AG20443 (cell line): Measurements from ENCODE around the gene FNTB.
A peak's percentile ranks its signal among the peaks of the same experiment; 100 is the strongest.

ENCODE experiments used
- DNase-seq: peaks from one replicate; pipeline ENCODE4 v3.0.0; 2012; ENCODE audit warnings: low spot score, mixed read lengths

The FNTB gene

GRCh38 chr14:64953310-64953654 is 33.4 kb upstream of the FNTB start:
- DNase-seq = no peak

DNA sequence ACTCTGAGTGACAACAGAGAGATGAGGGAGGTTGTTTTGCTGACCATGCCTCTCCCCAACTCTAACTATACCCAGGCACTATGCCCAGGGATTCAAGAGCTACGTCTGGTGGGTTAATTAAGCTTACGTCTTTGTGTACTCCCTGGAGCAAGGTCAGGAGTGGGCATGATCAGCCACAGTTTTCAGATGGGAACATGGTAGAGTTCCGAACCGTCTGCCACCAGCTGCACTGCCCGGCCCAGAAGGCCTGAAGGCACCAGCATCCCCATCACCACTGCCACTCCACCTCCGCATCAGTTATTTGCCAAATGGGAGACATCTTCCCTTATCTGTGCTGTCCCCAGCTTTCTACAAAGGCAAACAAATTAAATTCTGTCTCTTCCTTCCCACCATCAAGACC is 33.0 kb upstream of the FNTB start:
- no peak for DNase-seq

DNA sequence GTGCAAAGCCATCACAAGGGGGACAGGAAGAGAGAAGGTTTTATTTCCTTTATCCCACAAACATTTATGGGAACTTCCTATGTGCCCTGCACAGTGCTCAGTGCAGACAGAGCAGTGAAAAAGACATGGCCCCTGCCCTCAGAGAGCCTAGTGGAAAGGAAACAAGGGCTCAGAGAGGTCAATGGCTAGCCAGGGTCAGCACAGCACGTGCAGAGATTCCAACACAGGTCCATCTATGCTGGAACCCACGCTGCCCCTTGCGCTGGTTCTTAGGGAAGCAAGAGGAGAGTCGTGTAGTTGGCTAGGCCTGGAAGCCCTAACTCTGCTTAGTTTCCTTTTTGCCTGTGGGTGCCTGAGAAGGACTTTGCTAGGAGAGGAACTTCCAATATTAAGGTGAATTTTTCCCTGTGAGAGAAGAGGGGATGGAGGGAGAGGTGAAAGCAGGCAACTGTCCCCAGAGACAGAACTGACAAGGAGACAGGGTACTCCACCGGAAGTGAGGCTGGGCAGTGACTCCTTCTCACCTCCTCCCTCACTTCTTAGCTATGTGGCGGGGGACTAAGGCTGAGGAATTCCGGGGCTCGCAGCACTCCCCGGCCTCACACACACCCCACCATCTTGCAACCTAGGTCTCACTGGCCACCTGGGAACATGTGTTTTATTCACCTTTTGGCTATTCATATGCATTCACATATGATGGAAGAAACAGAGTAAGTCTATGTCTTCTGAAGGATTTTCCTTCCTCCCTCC is 32.0 kb upstream of the FNTB start:
- DNase-seq = no peak

DNA sequence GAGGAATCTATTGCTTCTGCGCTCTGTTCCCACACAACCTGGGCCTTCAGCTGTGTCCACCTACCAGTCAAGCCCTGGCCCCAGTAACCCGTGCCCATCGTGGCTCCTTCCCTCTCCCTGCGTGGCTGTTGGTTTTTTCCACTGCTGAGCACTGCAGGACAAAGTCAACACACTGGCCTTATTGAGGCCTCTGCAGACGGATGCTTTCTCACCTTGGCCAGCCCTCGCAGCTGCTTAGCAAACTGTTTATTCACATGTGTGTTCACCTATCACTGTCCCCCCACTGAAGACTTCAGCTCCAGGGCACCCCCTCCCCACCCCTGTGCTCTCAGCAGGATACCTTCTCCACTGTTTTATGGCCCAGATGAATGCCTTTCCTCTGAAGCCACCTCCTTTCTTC is 31.4 kb upstream of the FNTB start:
- no peak for DNase-seq

DNA sequence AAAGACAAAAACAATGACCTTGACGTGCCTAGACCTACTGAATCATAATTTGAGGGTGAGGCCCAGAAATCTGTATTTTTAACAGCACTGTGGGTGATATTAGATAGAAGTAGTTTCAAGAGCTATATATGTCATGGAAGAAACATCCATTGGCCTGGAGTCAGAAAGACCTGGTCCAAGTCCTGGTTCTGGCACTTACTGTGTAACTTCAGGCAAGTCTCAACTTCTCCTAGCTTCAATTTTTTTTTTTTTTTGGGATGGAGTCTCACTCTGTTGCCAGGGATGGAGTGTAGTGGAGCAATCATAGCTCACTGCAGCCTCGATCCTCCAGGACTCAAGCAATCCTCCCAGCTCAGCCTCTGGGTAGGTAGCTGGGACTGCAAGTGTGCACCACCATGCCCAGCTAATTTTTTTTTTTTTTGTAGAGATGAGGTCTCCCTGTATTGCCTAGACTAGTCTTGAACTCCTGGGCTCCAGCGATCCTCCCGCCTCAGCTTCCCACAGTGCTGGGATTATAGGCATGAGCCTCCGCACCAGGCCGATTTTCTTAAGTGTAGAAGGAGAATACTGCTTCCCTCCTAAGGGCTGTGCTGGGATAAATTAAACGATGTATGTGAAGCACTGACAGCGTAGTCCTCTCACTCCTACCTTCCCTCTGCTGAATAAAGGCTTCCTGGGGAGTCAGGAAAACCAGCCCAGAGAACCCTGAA is 29.8 kb upstream of the FNTB start:
- no peak for DNase-seq

DNA sequence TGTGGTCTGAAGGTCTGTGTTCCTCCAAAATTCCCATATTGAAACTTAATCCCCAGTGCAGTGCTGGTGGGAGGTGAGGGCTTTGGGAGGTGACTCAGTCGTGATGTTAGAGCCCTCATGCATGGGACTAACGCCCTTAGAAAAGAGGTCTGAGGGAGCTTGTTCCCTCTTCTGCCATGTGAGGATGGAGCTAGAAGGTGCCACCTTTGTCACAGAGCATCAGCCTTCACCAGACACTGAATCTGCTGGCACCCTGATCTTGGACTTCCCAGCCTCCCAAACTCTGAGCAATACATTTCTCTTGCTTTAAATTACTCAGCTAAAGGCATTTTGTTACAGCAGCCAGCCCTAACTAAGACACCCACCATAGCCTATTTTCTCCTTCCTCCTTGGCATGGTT is 28.5 kb upstream of the FNTB start:
- DNase-seq = no peak

DNA sequence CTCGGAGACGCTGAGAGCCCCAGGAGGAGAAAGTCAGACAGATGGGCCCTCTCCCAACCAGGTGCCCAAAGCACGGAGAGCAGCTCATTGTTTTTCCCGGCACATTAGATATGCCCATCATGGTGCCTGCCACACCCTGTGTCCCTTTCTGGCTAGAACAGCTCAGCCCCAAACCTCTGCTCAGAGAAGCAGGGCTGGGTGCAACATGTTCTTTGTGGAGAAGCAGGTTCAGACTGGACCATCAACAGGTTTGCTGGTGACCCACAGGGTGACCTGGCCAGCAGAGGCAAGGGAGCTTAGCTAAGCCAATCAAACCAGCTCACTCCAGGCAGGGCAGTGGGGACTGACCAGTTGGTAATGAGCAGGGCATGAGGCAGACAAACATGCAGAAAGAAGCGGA is 28.0 kb upstream of the FNTB start:
- DNase-seq = no peak

DNA sequence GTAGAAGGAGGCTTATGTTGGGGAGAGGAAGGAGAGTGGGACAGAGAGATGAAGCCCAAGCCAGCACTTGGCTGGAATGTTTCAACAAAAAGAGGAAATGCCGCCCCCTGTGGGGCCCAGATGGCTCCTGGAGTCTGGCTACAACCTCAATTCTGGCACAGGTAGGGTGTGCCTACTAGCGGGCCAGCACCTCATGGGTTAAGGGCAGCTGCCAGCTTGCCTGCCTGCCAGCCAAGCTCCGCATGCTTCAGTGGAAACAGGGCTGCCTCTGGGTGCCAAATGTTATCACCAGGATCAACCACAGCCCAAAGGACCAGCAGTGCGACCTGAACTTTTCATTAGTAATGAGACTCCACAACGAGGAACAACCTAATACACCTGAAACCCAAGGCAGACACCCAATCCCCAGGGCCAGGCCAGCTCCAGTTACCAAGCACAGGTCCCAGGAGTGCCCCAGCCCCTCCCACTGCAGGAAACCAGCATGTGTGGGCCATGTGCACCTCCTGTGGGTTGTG is 25.9 kb upstream of the FNTB start:
- DNase-seq = no peak

- DNase-seq = no peak
Measured at GRCh38 chr14:64963611-64964010, 23.1 kb upstream of the FNTB start.

GRCh38 chr14:64965356-64966000 is 21.2 kb upstream of the FNTB start:
- DNase-seq = no peak

DNA sequence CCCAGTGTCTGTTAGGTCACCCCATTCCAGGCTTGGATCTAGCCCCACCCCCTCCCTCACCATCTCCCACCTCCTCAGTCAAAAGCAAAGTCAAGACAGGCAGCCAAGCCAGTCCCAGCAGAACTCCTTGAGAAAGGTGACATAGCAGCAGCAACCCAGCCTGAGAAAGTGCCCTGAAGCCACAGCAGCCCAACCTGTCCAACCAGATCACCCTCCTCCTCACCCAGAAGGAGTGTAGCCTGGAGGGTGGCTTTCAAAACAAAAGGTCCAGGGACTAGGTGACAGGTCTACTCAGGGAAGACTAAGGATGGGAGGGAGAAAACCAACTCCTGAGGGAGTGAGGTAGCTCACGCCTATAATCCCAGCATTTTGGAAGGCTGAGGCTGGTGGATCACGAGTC is 19.7 kb upstream of the FNTB start:
- DNase-seq = no peak

DNA sequence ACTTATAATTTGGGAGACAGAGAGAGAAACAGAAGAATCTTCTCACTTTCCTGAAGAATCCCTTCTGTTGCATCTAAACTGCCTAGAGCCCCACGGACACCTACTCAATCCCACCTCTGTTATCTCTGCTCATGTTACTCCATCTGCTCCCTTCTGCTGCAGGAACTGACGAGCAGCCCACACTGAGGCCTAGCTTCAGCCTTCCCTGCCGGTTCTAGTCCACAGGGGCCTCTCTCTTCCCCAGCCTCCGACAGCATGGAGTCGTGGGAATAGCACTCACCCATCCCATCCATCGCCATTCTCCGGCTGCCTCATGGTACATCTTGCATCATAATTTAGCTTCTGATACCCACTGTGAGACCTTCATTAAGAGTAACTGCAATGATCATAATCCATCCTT is 18.5 kb upstream of the FNTB start:
- DNase-seq = no peak

GRCh38 chr14:64968651-64969050 is 18.0 kb upstream of the FNTB start:
- no peak for DNase-seq

- DNase-seq = no peak
Measured at GRCh38 chr14:64970041-64970440, 16.7 kb upstream of the FNTB start.

- no peak for DNase-seq
Measured at GRCh38 chr14:64970776-64971477, 15.8 kb upstream of the FNTB start.

GRCh38 chr14:64971491-64971942 is 15.2 kb upstream of the FNTB start:
- no peak for DNase-seq

DNA sequence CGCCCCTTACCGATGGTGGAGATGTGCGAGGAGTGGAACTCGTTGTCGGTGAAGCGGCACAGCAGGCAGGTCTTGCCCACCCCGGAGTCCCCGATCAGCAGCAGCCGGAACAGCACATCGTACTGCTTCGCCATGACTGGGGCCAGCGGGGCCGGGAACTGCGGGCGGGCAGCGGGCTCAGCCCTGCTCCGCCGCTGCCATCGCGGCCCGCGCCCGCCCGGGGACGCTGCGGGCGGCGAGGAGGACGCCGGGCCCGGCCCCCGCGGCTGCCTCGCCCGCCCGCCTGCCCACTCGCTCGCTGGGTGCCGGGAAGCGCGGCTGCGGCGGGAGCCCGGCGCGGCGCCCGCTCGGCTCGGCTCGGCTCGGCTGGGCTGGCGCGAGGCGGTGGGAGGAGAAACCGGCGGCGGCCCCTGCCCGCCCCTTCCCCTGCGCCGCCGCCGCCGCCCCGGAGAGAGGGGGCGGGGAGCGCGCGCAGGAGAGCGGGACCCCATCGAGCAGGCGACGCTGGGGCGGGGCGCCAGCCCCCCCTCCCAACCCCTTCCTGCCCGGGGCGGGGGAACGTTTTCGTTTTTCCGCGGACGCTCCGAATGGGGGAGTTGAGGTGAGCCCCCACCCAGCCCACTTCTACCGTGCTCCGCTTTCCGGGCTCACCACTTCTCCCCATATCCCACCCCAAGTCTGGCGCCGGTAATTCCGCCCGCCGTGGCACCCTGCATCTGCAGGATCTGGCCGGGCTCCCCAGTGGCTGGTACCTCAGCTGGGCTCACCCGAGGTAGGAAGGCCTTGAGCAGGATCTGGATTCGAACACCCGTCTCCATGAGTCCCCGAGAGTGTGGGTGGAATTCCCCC is 14.5 kb upstream of the FNTB start, which contains the start of gene RAB15:
Gene RAB15 (minus strand): TSS at position 394 of the 849 bp plus-strand sequence. CDS start 260 bp downstream, at position 134.
- DNase-seq = peak; percentile 87

GRCh38 chr14:64973026-64973442 is 13.7 kb upstream of the FNTB start:
- DNase-seq = no peak

GRCh38 chr14:64973826-64974225 is 12.9 kb upstream of the FNTB start:
- DNase-seq = no peak

DNA sequence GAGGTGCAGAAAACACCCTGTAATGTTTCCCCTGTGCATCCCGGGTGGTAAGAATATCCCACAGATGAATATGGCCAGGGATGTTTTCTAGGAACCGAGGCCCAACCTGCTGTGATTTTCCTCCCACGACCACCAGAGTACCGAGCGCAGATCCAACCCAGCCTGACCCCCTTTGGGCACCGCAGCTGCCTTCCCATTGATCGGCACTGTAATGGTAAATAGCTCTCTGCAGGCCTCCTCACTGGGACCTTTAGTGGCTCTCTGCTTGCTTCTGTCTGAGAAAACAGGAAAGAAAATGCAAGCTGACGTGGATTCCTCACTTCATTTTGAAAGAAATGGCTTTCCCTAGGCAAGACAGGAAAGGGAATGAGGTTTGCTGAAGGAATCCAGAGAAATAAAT is 12.1 kb upstream of the FNTB start:
- DNase-seq = no peak

GRCh38 chr14:64979336-64980074 is 7.2 kb upstream of the FNTB start:
- DNase-seq = peak; percentile 34
